HuH-7 (cell line): ENCODE results near the gene EVI5L.
"Not testable (repeated sequence)": the region's sequence is repeated elsewhere in the genome, so short reads cannot be mapped to it uniquely, and the experiment has no call there.

Experiments
- DNase-seq: peaks from one replicate; pipeline ENCODE4 v3.0.0; 2011; ENCODE audit warnings: low spot score

The EVI5L gene

GRCh38 chr19:7829561-7830271 lies at the start of gene EVI5L:
TSS of gene EVI5L (plus strand) at chr19:7830218. CDS start at chr19:7846543, 16,325 bp downstream.
- peak; percentile 91 for DNase-seq

- no peak for DNase-seq
Measured at GRCh38 chr19:7781157-7781556, 48.9 kb upstream of the EVI5L start.

- peak; percentile 38 for DNase-seq
Measured at GRCh38 chr19:7783991-7784423, 46.0 kb upstream of the EVI5L start.

GRCh38 chr19:7784856-7785255 lies 45.2 kb upstream of the EVI5L start:
- no peak for DNase-seq

GRCh38 chr19:7787141-7787540 lies 42.9 kb upstream of the EVI5L start:
- DNase-seq = no peak

GRCh38 chr19:7787602-7788177 lies 42.3 kb upstream of the EVI5L start:
- no peak for DNase-seq

- no peak for DNase-seq
Measured at GRCh38 chr19:7788178-7788932, 41.7 kb upstream of the EVI5L start.

GRCh38 chr19:7788933-7789323 lies 41.1 kb upstream of the EVI5L start:
- no peak for DNase-seq

- no peak for DNase-seq
Measured at GRCh38 chr19:7789447-7789846, 40.6 kb upstream of the EVI5L start.

GRCh38 chr19:7790416-7790815 lies 39.6 kb upstream of the EVI5L start:
- no peak for DNase-seq

GRCh38 chr19:7792281-7792680 lies 37.7 kb upstream of the EVI5L start:
- no peak for DNase-seq

GRCh38 chr19:7792701-7793100 lies 37.3 kb upstream of the EVI5L start:
- not testable (repeated sequence) for DNase-seq

GRCh38 chr19:7793493-7793892 lies 36.5 kb upstream of the EVI5L start:
- DNase-seq = no peak

- DNase-seq = no peak
Measured at GRCh38 chr19:7795555-7796161, 34.4 kb upstream of the EVI5L start.

- peak; percentile 30 for DNase-seq
Measured at GRCh38 chr19:7799640-7800355, 30.2 kb upstream of the EVI5L start.

GRCh38 chr19:7801020-7801570 lies 28.9 kb upstream of the EVI5L start:
- no peak for DNase-seq

- DNase-seq = no peak
Measured at GRCh38 chr19:7806234-7806633, 23.8 kb upstream of the EVI5L start.

GRCh38 chr19:7806876-7807275 lies 23.1 kb upstream of the EVI5L start:
- no peak for DNase-seq

- no peak for DNase-seq
Measured at GRCh38 chr19:7808108-7808507, 21.9 kb upstream of the EVI5L start.

- no peak for DNase-seq
Measured at GRCh38 chr19:7811989-7812388, 18.0 kb upstream of the EVI5L start.

GRCh38 chr19:7815325-7815724 lies 14.7 kb upstream of the EVI5L start:
- no peak for DNase-seq

- not testable (repeated sequence) for DNase-seq
Measured at GRCh38 chr19:7816040-7816439, 14.0 kb upstream of the EVI5L start.
